Measurements from ENCODE around the gene CALHM6. TPM values are rescaled to one million over a fixed set of nuclear protein-coding genes. Genes with fewer than 3 reads are reported as not detected.

The CALHM6 gene
- total RNA-seq, 1 experiment from 2014 or later = not detected

- no peaks in the 10 kb centered on the region for H3K9me2 ChIP-seq (ENCODE audit: insufficient read depth)
- no peaks in the 10 kb centered on the region for H4K20me1 ChIP-seq (ENCODE audit: insufficient read depth)
- no peak overlapping the region for H3K9ac ChIP-seq (ENCODE audit: low read length)
- no peak overlapping the region for H3K4me2 ChIP-seq (ENCODE audit: low read length)
- ATAC-seq = no peak
- H3K27ac ChIP-seq (ENCODE audit: low read depth, low read length) = no peak overlapping the region
- H3K27me3 ChIP-seq (ENCODE audit: insufficient read depth, low read length) = no peaks in the 10 kb centered on the region
- ChIA-PET RAD21 (ENCODE audit: low non-redundant PET in 1 of 2, low total read pairs in 2 of 2, uncharacterized antibody in 2 of 2, unreplicated experiment in 2 of 2) (no interaction called here), POLR2A (no interaction called here), CTCF (interaction anchor here (1.8 to 2.2 kb wide), 2 partner anchors 136 to 155 kb away, joined by 5 to 7 read pairs; no protein-coding TSS in a partner anchor)
- BruUV-seq (replicated peaks) = no TSS peak
- H2AFZ ChIP-seq (ENCODE audit: low read depth, low read length, poor library complexity, severe bottlenecking) = no peak overlapping the region
- H3K4me3 ChIP-seq (replicated peaks in 1 of 2; ENCODE audit: low read depth in 1 of 2, low read length in 2 of 2) = no peak overlapping the region
- no peaks in the 10 kb centered on the region for H3K9me3 ChIP-seq (ENCODE audit: control insufficient read depth in 1 of 2, insufficient read depth in 1 of 2, low read depth in 1 of 2, low read length in 2 of 2)
- intact Hi-C loops (cut with micrococcal nuclease) = no loop called here
- DNase-seq (ENCODE audit: low read depth, low spot score) = no peak
- H3K4me1 ChIP-seq (ENCODE audit: control insufficient read depth in 1 of 2, insufficient read depth in 2 of 2, low read length in 2 of 2) = peaks cover 0 to 6% of the 10 kb centered on the region in 2 experiments; a peak in 2 of 4 replicates
- H3K36me3 ChIP-seq (ENCODE audit: control insufficient read depth in 1 of 2, insufficient read depth in 2 of 2, low read length in 2 of 2) = 0 out of 4 replicates have a peak, but pooled peaks cover 4 to 10% of the 10 kb centered on the region in 2 experiments
- TF ChIP-seq YY1 (IDR thresholded peaks at IDR 0.05; ENCODE audit: extremely low read depth, insufficient replicate concordance, low read depth, low read length) (no peak), SRF (IDR thresholded peaks at IDR 0.05; ENCODE audit: low read depth) (no peak), SIN3A (IDR thresholded peaks at IDR 0.05; ENCODE audit: low read depth) (no peak), ELF1 (IDR thresholded peaks at IDR 0.05; ENCODE audit: borderline replicate concordance, low read depth) (no peak), EZH2phosphoT487 (IDR thresholded peaks at IDR 0.05; ENCODE audit: borderline replicate concordance) (no peak), EZH2 (IDR thresholded peaks at IDR 0.05) (no peak), EGR1 (IDR thresholded peaks at IDR 0.05; ENCODE audit: low read depth) (no peak), POLR2AphosphoS5 (IDR thresholded peaks at IDR 0.05; ENCODE audit: low read depth, low read length) (no peak), JUND (IDR thresholded peaks at IDR 0.05) (no peak), CEBPB (IDR thresholded peaks at IDR 0.05; ENCODE audit: low read depth) (no peak), TCF7L2 (IDR thresholded peaks at IDR 0.05; ENCODE audit: borderline replicate concordance, extremely low read depth, insufficient read depth, insufficient read length) (no peak), CBX3 (IDR thresholded peaks at IDR 0.05; ENCODE audit: low read depth) (no peak), SP1 (IDR thresholded peaks at IDR 0.05; ENCODE audit: low read depth) (no peak), ZNF274 (IDR thresholded peaks at IDR 0.05; ENCODE audit: low read depth, low read length) (no peak)
- TF ChIP-seq, protein P1, sequence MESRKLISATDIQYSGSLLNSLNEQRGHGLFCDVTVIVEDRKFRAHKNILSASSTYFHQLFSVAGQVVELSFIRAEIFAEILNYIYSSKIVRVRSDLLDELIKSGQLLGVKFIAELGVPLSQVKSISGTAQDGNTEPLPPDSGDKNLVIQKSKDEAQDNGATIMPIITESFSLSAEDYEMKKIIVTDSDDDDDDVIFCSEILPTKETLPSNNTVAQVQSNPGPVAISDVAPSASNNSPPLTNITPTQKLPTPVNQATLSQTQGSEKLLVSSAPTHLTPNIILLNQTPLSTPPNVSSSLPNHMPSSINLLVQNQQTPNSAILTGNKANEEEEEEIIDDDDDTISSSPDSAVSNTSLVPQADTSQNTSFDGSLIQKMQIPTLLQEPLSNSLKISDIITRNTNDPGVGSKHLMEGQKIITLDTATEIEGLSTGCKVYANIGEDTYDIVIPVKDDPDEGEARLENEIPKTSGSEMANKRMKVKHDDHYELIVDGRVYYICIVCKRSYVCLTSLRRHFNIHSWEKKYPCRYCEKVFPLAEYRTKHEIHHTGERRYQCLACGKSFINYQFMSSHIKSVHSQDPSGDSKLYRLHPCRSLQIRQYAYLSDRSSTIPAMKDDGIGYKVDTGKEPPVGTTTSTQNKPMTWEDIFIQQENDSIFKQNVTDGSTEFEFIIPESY (IDR thresholded peaks at IDR 0.05; ENCODE audit: extremely low read depth, insufficient replicate concordance, low read length) = no peak
- TF ChIP-seq, protein P2, sequence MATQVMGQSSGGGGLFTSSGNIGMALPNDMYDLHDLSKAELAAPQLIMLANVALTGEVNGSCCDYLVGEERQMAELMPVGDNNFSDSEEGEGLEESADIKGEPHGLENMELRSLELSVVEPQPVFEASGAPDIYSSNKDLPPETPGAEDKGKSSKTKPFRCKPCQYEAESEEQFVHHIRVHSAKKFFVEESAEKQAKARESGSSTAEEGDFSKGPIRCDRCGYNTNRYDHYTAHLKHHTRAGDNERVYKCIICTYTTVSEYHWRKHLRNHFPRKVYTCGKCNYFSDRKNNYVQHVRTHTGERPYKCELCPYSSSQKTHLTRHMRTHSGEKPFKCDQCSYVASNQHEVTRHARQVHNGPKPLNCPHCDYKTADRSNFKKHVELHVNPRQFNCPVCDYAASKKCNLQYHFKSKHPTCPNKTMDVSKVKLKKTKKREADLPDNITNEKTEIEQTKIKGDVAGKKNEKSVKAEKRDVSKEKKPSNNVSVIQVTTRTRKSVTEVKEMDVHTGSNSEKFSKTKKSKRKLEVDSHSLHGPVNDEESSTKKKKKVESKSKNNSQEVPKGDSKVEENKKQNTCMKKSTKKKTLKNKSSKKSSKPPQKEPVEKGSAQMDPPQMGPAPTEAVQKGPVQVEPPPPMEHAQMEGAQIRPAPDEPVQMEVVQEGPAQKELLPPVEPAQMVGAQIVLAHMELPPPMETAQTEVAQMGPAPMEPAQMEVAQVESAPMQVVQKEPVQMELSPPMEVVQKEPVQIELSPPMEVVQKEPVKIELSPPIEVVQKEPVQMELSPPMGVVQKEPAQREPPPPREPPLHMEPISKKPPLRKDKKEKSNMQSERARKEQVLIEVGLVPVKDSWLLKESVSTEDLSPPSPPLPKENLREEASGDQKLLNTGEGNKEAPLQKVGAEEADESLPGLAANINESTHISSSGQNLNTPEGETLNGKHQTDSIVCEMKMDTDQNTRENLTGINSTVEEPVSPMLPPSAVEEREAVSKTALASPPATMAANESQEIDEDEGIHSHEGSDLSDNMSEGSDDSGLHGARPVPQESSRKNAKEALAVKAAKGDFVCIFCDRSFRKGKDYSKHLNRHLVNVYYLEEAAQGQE (IDR thresholded peaks at IDR 0.05; ENCODE audit: low read depth) = no peak
- TF ChIP-seq, protein P3, sequence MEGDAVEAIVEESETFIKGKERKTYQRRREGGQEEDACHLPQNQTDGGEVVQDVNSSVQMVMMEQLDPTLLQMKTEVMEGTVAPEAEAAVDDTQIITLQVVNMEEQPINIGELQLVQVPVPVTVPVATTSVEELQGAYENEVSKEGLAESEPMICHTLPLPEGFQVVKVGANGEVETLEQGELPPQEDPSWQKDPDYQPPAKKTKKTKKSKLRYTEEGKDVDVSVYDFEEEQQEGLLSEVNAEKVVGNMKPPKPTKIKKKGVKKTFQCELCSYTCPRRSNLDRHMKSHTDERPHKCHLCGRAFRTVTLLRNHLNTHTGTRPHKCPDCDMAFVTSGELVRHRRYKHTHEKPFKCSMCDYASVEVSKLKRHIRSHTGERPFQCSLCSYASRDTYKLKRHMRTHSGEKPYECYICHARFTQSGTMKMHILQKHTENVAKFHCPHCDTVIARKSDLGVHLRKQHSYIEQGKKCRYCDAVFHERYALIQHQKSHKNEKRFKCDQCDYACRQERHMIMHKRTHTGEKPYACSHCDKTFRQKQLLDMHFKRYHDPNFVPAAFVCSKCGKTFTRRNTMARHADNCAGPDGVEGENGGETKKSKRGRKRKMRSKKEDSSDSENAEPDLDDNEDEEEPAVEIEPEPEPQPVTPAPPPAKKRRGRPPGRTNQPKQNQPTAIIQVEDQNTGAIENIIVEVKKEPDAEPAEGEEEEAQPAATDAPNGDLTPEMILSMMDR (IDR thresholded peaks at IDR 0.05 in 2 of 3, conservative IDR thresholded peaks at IDR 0.05 in 1 of 3; ENCODE audit: borderline replicate concordance in 1 of 3, insufficient read depth in 1 of 3, low read depth in 2 of 3, low read length in 2 of 3) = no peak
- no peaks in the 10 kb centered on the region; the same call in 1 of the 2 replicates for H3K79me2 ChIP-seq (ENCODE audit: insufficient read depth, low read length)
Measured at GRCh38 chr6:116424001-116424400, 37.2 kb upstream of the CALHM6 start.
